ENCODE data around the gene EEFSEC.

GRCh38 chr3:128334086-128334645 lies 180.9 kb downstream of the EEFSEC start:
- TF ChIP-seq REST (IDR thresholded peaks at IDR 0.05; ENCODE audit: unreplicated experiment) (no peak), CTCF (conservative IDR thresholded peaks at IDR 0.05; ENCODE audit: low read depth in 2 of 2) (no peak), EZH2 (IDR thresholded peaks at IDR 0.05; ENCODE audit: low read depth, unreplicated experiment) (no peak), POLR2AphosphoS5 (IDR thresholded peaks at IDR 0.05; ENCODE audit: low read depth) (no peak), EZH2phosphoT487 (IDR thresholded peaks at IDR 0.05; ENCODE audit: unreplicated experiment) (no peak), JUNB (IDR thresholded peaks at IDR 0.05; ENCODE audit: unreplicated experiment) (no peak), NANOG (IDR thresholded peaks at IDR 0.05; ENCODE audit: borderline replicate concordance) (no peak), STAT1 (IDR thresholded peaks at IDR 0.05; ENCODE audit: unreplicated experiment) (no peak), CREB1 (CRISPR knock-in tag; IDR thresholded peaks at IDR 0.05; ENCODE audit: low read depth) (no peak), ETS1 (IDR thresholded peaks at IDR 0.05) (no peak), ZNF114 (CRISPR knock-in tag; IDR thresholded peaks at IDR 0.05) (no peak)
